Pancreas (tissue), 10 donors: ENCODE measurements around the gene PLEKHA3. TPM values are rescaled to one million over a fixed set of nuclear protein-coding genes. Genes with fewer than 3 reads are reported as not detected.

Experiments
- ATAC-seq, 4 donors: fragments of 200-7000 bp; cut with Tn5 transposase; one replicate each; pipeline versions ENCODE4 v1.8.0 to v1.9.1; 2020; ENCODE audit warnings: mild to moderate bottlenecking in 4 of 4, moderate library complexity in 4 of 4
- DNase-seq, 6 donors: peaks; one replicate each; pipeline ENCODE4 v3.0.0-alpha.2; 2020
- FAIRE-seq: peaks from 2 replicates; lab custom pipeline; 2012; peaks lifted over from hg19 to GRCh38; lab: Jason Lieb, UNC
- H3K27ac ChIP-seq, 4 donors: fragments of 200-600 bp; sonication (generic); 1 replicate in 3 of 4; 2 replicates in 1 of 4; pipeline versions ENCODE4 v1.5.0 to v1.8.0; 2020
- H3K27me3 ChIP-seq, 4 donors: fragments of 200-600 bp; one replicate each; pipeline ENCODE4 v1.8.0; 2021
- H3K36me3 ChIP-seq, 3 donors: fragments of 200-600 bp; sonication (generic) in 1 of 3; one replicate each; pipeline versions ENCODE4 v1.5.0 to v1.8.0; 2020 to 2021
- H3K4me1 ChIP-seq, 3 donors: fragments of 200-600 bp; one replicate each; pipeline ENCODE4 v1.8.0; 2021
- H3K4me3 ChIP-seq, 4 donors: fragments of 200-600 bp; sonication (generic) in 2 of 4; one replicate each; pipeline versions ENCODE4 v1.5.0 to v1.8.0; 2020 to 2021
- H3K9me3 ChIP-seq, 4 donors: fragments of 200-600 bp; one replicate each; pipeline ENCODE4 v1.8.0; 2021
- WGBS, 2 donors: extraction: QIAGEN DNeasy Blood & Tissue Kit; methylation state at CpG; one replicate each; pipeline ENCODE4 v1.1.7; 2013; 5-methylcytosine and 5-hydroxymethylcytosine counted together
- intact Hi-C, 3 donors: fragments of 100-400 bp; cut with DNase I; formaldehyde crosslinking; loops; one replicate each; pipeline versions ENCODE4 v1.11.1 to v1.14.2; 2022
- polyA plus RNA-seq, 2 donors: library from polyadenylated mRNA; stranded (reverse); fragments of 200-250 nt; gene quantifications; one replicate each; pipeline ENCODE4 v1.2.3, GENCODE V29; 2013
- total RNA-seq, 6 donors: library from RNA; stranded (reverse); fragmentation: NEBNext Ultra II Directional in 4 of 6; extraction: Animal tissue kit (Norgen Biotek cat#: 25700) in 4 of 6; gene quantifications; one replicate each; pipeline versions ENCODE4 v1.2.1 to v1.2.4, GENCODE V29; 2021 to 2023
- TF ChIP-seq, protein P1 (sequence below), 4 donors: fragments of 200-600 bp; sonication (generic) in 3 of 4; IDR thresholded peaks; one replicate each; pipeline versions ENCODE4 v1.5.0 to v1.8.0; 2021; ENCODE audit warnings: antibody characterized with exemption in 4 of 4
- donor health status: healthy with polysubstance abuse.
- donor health status: DM: no; HTN: no; CAD: no; lungs with moderate emphysema.
- donor health status: DM: no; HTN: no; CAD: no.
- donor health status: control.
- donor health status: control.
- donor health status: Bipolar disorder and iron deficiency.
- donor health status: DM: yes; HTN: yes; CAD: no.
- donor health status: DM: no; HTN: no; CAD: no.
- donor health status: DM: no; HTN: no; CAD: no.
- donor health status: DM: yes; HTN: yes; CAD: no.

Gene PLEKHA3
- total and polyA plus RNA-seq, 8 donors, result 1.2 to 18.6 (median 10.8) TPM

DNA sequence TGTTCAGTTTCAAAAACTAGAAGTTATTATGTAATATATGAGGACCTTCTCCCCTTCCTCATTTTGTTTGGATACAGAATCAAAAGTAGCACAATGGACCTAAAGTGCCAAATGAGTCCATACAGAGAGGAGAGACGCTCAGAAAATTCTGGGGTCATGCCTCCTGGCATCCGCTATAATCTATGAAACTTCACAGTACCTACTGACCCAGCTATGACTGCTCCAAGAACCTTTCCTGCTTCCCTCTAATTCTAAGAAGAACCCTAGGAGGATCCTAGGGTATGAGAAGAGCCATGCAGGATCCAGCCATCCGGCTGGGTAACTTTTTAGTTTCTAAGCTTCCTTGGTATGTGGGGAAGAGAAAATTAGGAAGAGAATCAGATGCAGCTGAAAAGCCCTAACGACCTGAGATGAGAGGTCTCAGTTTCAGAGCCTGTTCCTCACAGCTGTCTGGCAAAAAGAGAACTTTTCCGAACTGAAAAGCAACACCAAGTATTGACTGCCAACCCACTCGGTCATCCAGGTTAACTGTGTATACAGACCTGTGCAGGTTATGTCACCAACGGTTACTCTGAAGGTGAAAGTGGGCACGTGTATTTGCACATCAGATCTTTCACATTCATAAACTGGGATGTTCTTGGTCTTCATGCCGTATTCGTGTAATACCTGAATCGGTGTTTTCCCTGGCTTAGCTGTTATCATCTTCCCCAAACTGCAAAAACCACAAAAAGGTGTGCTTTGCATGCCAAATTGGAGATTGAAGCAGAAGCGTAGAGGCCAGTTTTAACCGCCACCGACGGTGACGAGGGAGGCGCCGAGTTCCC is 30.3 kb upstream of the PLEKHA3 start:
- Histone ChIP-seq H3K4me1 (peaks cover 10 to 22% (median 14%) of the 10 kb centered on the region in 3 donors), H3K9me3 (no peaks in the 10 kb centered on the region), H3K4me3 (peak overlapping the region; percentile 47 to 98 (median 86)), H3K27ac (peak overlapping the region; percentile 92 to 99 (median 95)), H3K36me3 (peaks cover 0 to 14% (median 6%) of the 10 kb centered on the region in 3 donors), H3K27me3 (no peaks in the 10 kb centered on the region)
- 3 to 4% methylated on average over 18 of the region's 18 CpGs for WGBS, 2 donors
- FAIRE-seq, result no peak
- intact Hi-C loops, result no loop called here
- DNase-seq, result peak in 3 of 6 donors; percentile 34 to 45 (median 38)
- peak; percentile 6 to 15 (median 8) for ATAC-seq
- TF ChIP-seq, protein P1, sequence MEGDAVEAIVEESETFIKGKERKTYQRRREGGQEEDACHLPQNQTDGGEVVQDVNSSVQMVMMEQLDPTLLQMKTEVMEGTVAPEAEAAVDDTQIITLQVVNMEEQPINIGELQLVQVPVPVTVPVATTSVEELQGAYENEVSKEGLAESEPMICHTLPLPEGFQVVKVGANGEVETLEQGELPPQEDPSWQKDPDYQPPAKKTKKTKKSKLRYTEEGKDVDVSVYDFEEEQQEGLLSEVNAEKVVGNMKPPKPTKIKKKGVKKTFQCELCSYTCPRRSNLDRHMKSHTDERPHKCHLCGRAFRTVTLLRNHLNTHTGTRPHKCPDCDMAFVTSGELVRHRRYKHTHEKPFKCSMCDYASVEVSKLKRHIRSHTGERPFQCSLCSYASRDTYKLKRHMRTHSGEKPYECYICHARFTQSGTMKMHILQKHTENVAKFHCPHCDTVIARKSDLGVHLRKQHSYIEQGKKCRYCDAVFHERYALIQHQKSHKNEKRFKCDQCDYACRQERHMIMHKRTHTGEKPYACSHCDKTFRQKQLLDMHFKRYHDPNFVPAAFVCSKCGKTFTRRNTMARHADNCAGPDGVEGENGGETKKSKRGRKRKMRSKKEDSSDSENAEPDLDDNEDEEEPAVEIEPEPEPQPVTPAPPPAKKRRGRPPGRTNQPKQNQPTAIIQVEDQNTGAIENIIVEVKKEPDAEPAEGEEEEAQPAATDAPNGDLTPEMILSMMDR (IDR thresholded peaks at IDR 0.05), result no peak

DNA sequence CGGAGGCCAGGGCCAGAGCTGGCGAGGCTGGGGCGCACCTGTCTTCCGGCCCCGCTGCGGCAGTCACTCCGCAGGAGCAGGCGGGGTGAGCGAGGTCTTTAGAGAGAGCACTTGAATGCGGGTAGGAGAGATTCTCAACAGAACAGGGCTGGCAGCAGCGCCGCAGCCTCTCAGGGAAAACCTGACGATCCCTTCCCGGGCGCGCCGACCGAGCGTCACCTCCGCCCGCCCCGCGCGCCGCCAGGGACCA is 29.8 kb upstream of the PLEKHA3 start:
- Histone ChIP-seq H3K4me1 (peaks cover 10 to 22% (median 14%) of the 10 kb centered on the region in 3 donors), H3K4me3 (peak overlapping the region; percentile 47 to 98 (median 86)), H3K36me3 (peaks cover 0 to 10% (median 6%) of the 10 kb centered on the region in 3 donors), H3K9me3 (no peaks in the 10 kb centered on the region), H3K27me3 (no peaks in the 10 kb centered on the region), H3K27ac (peak overlapping the region; percentile 92 to 99 (median 95))
- DNase-seq (peak in 1 of 6 donors; percentile 79), FAIRE-seq (no peak), ATAC-seq (no peak)
- intact Hi-C loops, result no loop called here
- WGBS, 2 donors, result 1% methylated on average over 15 to 25 of the region's 25 CpGs
- TF ChIP-seq, protein P1 (IDR thresholded peaks at IDR 0.05), result no peak

DNA sequence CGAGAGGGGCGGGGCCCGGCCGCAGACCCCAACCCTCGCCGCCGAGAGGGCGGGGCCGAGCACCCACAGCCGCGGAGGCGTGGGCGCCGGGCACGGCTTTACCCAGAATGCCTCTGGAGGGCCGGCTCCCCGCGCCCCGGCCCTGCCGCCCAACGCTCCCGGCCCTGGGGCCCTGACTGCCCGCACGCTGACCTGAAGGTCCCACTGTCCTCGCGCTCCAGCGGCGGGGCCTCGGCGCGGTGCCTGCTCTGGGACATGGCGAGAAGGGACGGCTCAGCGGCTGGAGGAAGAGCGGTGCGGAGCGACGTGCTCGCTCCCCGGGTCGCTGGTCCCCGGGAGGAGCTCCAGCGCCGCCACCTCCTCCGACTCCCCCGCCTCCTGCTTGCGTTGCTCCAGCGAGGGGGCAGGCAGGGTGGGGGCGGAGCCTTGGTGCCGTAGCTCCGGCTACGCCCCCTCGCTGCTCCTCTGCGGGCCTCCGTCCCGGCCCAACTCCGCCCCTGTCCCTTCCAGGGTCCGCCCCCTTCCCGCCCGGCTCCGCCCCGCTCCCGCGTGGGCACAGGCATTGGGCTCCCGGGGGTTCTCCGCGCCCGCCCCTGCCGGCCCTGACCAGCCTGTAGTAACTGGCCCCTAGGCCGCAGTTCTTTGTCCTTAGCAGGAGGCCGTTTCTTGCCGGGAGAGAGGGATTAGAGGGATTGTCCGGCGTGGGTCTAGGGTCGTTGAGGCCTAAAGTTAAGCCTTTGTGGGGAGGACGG is 29.3 kb upstream of the PLEKHA3 start, which contains the start of the genes PJVK and PRKRA:
Gene PJVK (plus strand): TSS at position 605 of the 752 bp plus-strand sequence. CDS start 2,032 bp downstream, outside the sequence.
Gene PRKRA (minus strand): TSS at position 402 of the 752 bp plus-strand sequence. CDS start 145 bp downstream, at position 257.
- TF ChIP-seq, protein P1 (IDR thresholded peaks at IDR 0.05), result no peak
- ATAC-seq, result peak; percentile 92 to 98 (median 94)
- Histone ChIP-seq H3K4me1 (peaks cover 10 to 22% (median 14%) of the 10 kb centered on the region in 3 donors), H3K4me3 (peak within 1 kb of the TSS; percentile 47 to 98 (median 86)), H3K27ac (peak within 1 kb of the TSS; percentile 92 to 99 (median 95)), H3K36me3 (peaks cover 0 to 6% (median 3%) of the 10 kb centered on the region in 3 donors), H3K9me3 (no peaks in the 10 kb centered on the region), H3K27me3 (no peaks in the 10 kb centered on the region)
- WGBS, 2 donors, result 0% methylated on average over 52 to 76 of the region's 76 CpGs
- intact Hi-C loops, result no loop called here
- peak; percentile 60 for FAIRE-seq
- DNase-seq, result peak; percentile 98 to 99 (median 99)

DNA sequence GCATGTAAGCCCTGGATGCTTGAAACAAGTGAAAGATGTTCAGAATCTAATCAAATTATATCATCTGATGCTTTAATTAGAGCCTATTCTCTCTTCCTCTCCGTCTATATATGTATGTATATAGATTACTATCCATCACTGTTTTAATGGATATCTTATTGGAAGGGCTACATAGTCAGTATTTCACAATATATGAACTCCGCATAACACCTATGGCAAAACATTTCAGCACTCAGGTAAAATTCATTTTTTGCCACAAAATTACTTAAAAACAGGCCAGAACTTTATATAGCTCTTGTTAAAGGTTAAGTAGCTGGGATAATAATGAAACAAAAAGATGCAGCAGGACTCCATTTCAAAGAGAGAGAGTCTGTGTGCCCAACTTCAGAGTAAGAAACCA is 27.9 kb upstream of the PLEKHA3 start:
- Histone ChIP-seq H3K9me3 (no peaks in the 10 kb centered on the region), H3K36me3 (no peaks in the 10 kb centered on the region), H3K27me3 (no peaks in the 10 kb centered on the region), H3K4me3 (no peak overlapping the region), H3K27ac (no peak overlapping the region), H3K4me1 (peaks cover 10 to 22% (median 14%) of the 10 kb centered on the region in 3 donors)
- ATAC-seq (no peak), FAIRE-seq (no peak), DNase-seq (no peak)
- intact Hi-C loops, result no loop called here
- TF ChIP-seq, protein P1 (IDR thresholded peaks at IDR 0.05), result no peak
- WGBS, 2 donors, result 96 to 98% methylated on average over 2 of the region's 2 CpGs
